Neuronal stem cell (in vitro differentiated cells): ENCODE data around the gene PLXDC2.

Source experiments
- DNase-seq: peaks from one replicate; pipeline ENCODE4 v3.0.0-alpha.2; 2013; ENCODE audit warnings: low spot score
- H2AFZ ChIP-seq: one replicate; pipeline ENCODE4 v1.6.1; 2013; ENCODE audit warnings: mild to moderate bottlenecking, low read length, inconsistent platforms
- H2AK5ac ChIP-seq: 2 replicates; pipeline ENCODE4 v1.6.1; 2013; ENCODE audit warnings: low read depth, mild to moderate bottlenecking, inconsistent platforms, low read length, moderate library complexity, mixed read lengths
- H2BK120ac ChIP-seq: 2 replicates; pipeline ENCODE4 v1.6.1; 2013; ENCODE audit warnings: low read depth, mild to moderate bottlenecking, inconsistent platforms, low read length, moderate library complexity, mixed read lengths
- H2BK12ac ChIP-seq: one replicate; pipeline ENCODE4 v1.6.1; 2013; ENCODE audit warnings: low read length, inconsistent platforms
- H2BK15ac ChIP-seq: 2 replicates; pipeline ENCODE4 v1.6.1; 2013; ENCODE audit warnings: mild to moderate bottlenecking, low read length, inconsistent platforms, mixed read lengths
- H2BK5ac ChIP-seq: one replicate; pipeline ENCODE4 v1.6.1; 2013; ENCODE audit warnings: inconsistent platforms, mild to moderate bottlenecking, low read length, moderate library complexity
- H3K14ac ChIP-seq: one replicate; pipeline ENCODE4 v1.6.1; 2013; ENCODE audit warnings: low read length, inconsistent platforms
- H3K18ac ChIP-seq: 2 replicates; pipeline ENCODE4 v1.6.1; 2013; ENCODE audit warnings: low read length, inconsistent platforms
- H3K23ac ChIP-seq: 2 replicates; pipeline ENCODE4 v1.6.1; 2013; ENCODE audit warnings: low read depth, mild to moderate bottlenecking, mixed read lengths, low read length, inconsistent platforms; ENCODE audit not compliant: poor library complexity
- H3K27ac ChIP-seq: replicated peaks from 3 replicates; pipeline ENCODE4 v1.5.1; 2013; ENCODE audit warnings: low read length, inconsistent platforms
- H3K27me3 ChIP-seq, 3 experiments: 2 replicates each; pipeline ENCODE4 v1.6.1; 2013; ENCODE audit warnings: low read length in 3 of 3, mild to moderate bottlenecking in 2 of 3, inconsistent platforms in 1 of 3, low read depth in 1 of 3, mixed read lengths in 1 of 3, moderate library complexity in 1 of 3; ENCODE audit not compliant: control insufficient read depth in 3 of 3, insufficient read depth in 3 of 3
- H3K36me3 ChIP-seq, 2 donors: replicated peaks in 1 of 2; 2 replicates each; pipeline ENCODE4 v1.6.1; 2013; ENCODE audit warnings: low read length in 2 of 2; ENCODE audit not compliant: control insufficient read depth in 2 of 2, insufficient read depth in 2 of 2
- H3K4ac ChIP-seq: 2 replicates; pipeline ENCODE4 v1.6.1; 2013; ENCODE audit warnings: inconsistent platforms, mild to moderate bottlenecking, low read length, moderate library complexity
- H3K4me1 ChIP-seq, 2 donors: 1 replicate in 1 of 2; 2 replicates in 1 of 2; pipeline ENCODE4 v1.6.1; 2013; ENCODE audit warnings: low read length in 2 of 2, low read depth in 1 of 2; ENCODE audit not compliant: control insufficient read depth in 2 of 2, insufficient read depth in 1 of 2
- H3K4me2 ChIP-seq: one replicate; pipeline ENCODE4 v1.6.1; 2013; ENCODE audit warnings: mild to moderate bottlenecking, low read length, inconsistent platforms; ENCODE audit not compliant: insufficient read depth, poor library complexity, severe bottlenecking
- H3K4me3 ChIP-seq, 2 donors: 2 replicates each; pipeline ENCODE4 v1.5.1; 2013; ENCODE audit warnings: low read length in 2 of 2, mild to moderate bottlenecking in 2 of 2, inconsistent platforms in 1 of 2, moderate library complexity in 1 of 2
- H3K79me1 ChIP-seq: one replicate; pipeline ENCODE4 v1.6.1; 2013; ENCODE audit warnings: low read depth, mild to moderate bottlenecking, inconsistent platforms, low read length, moderate library complexity
- H3K9ac ChIP-seq: one replicate; pipeline ENCODE4 v1.6.1; 2013; ENCODE audit warnings: mild to moderate bottlenecking, low read depth, low read length, inconsistent platforms; ENCODE audit not compliant: poor library complexity
- H3K9me3 ChIP-seq, 2 donors: replicated peaks in 1 of 2; 2 replicates each; pipeline versions ENCODE3 to v1.6.1; 2013; ENCODE audit warnings: low read length in 2 of 2, mild to moderate bottlenecking in 2 of 2, inconsistent platforms in 1 of 2, low read depth in 1 of 2, mixed read lengths in 1 of 2, moderate library complexity in 1 of 2; ENCODE audit not compliant: control insufficient read depth in 2 of 2, insufficient read depth in 1 of 2
- H4K8ac ChIP-seq: one replicate; pipeline ENCODE4 v1.6.1; 2013; ENCODE audit warnings: low read depth, mild to moderate bottlenecking, inconsistent platforms, low read length, moderate library complexity
- H4K91ac ChIP-seq: one replicate; pipeline ENCODE4 v1.6.1; 2013; ENCODE audit warnings: low read length, low read depth, mild to moderate bottlenecking, inconsistent platforms; ENCODE audit not compliant: poor library complexity
- WGBS, 2 donors: extraction: QIAGEN DNeasy Blood & Tissue Kit; methylation state at CpG; one replicate each; pipeline ENCODE4 v1.1.7; 2013; ENCODE audit warnings: missing lambda C conversion rate in 2 of 2, mixed read lengths in 1 of 2; ENCODE audit not compliant: insufficient read length in 2 of 2, insufficient replicate concordance in 1 of 2; ENCODE audit errors: extremely low coverage in 2 of 2; 5-methylcytosine and 5-hydroxymethylcytosine counted together

Gene PLXDC2

DNA sequence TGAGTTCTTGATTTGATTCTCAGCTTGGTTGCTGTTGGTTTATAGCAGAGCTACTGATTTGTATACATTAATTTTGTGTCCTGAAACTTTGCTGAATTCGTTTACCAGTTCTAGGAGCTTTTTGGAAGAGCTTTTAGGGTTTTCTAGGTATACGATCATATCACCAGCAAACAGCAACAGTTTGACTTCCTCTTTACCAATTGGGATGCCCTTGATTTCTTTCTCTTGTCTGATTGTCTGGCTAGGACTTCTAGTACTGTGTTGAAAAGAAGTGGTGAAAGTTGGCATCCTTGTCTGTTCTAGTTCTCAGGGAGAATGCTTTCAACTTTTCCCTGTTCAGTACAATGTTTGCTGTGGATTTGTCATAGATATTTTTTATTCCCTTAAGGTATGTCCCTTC is 86.2 kb downstream of the PLXDC2 start:
- no peak overlapping the region for H3K27ac ChIP-seq
- no peak overlapping the region for H3K14ac ChIP-seq
- no peak overlapping the region for H2AK5ac ChIP-seq
- H2BK12ac ChIP-seq = no peak overlapping the region
- H3K9ac ChIP-seq = no peak overlapping the region
- no peaks in the 10 kb centered on the region for H3K27me3 ChIP-seq
- peaks cover 7% of the 10 kb centered on the region for H3K79me1 ChIP-seq
- H3K4me1 ChIP-seq = peaks cover 6 to 7% of the 10 kb centered on the region in 2 donors
- no peak overlapping the region for H4K91ac ChIP-seq
- no peak overlapping the region for H2BK5ac ChIP-seq
- no peak overlapping the region for H4K8ac ChIP-seq
- no peak overlapping the region for H3K18ac ChIP-seq
- no peaks in the 10 kb centered on the region for H3K9me3 ChIP-seq
- DNase-seq = no peak
- no peaks in the 10 kb centered on the region for H3K36me3 ChIP-seq
- WGBS, 2 donors = no CpG with 5 or more reads among the region's 2 CpGs
- no peak overlapping the region for H2AFZ ChIP-seq
- no peak overlapping the region for H3K4me2 ChIP-seq
- no peak overlapping the region for H3K4me3 ChIP-seq
- H3K4ac ChIP-seq = no peak overlapping the region
- no peak overlapping the region for H2BK120ac ChIP-seq
- no peak overlapping the region for H2BK15ac ChIP-seq
- no peak overlapping the region for H3K23ac ChIP-seq

DNA sequence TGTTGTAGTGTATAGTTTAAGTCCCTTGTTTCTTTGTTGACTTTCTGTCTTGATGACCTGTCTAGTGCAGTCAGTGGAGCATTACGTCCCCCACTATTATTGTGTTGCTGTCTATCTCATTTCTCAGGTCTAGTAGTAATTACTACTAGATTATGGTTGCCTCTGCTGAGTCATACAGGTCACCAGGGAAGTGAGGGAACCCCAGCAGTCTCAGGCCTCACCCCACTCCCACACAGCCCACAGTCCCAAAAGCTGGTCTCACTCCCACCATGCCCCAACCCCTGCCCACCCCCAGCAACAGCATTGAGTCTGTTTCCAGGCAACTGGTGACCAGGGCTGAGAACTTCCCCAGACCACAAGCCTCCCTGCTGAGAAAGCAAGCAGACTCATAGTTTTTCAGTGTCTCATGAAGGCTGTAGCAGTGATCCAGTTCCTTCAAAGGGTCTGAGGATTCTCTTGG is 88.0 kb downstream of the PLXDC2 start:
- Histone ChIP-seq H3K18ac (peak overlapping the region; percentile 52), H2BK12ac (no peak overlapping the region), H2AK5ac (peak overlapping the region; percentile 43), H3K27me3 (no peaks in the 10 kb centered on the region), H2AFZ (no peak overlapping the region), H3K27ac (no peak overlapping the region), H3K79me1 (peaks cover 7% of the 10 kb centered on the region), H3K9me3 (no peaks in the 10 kb centered on the region), H3K4me3 (no peak overlapping the region), H3K23ac (no peak overlapping the region), H3K14ac (no peak overlapping the region), H3K36me3 (no peaks in the 10 kb centered on the region), H2BK5ac (no peak overlapping the region), H4K8ac (no peak overlapping the region), H3K4ac (no peak overlapping the region), H3K4me2 (no peak overlapping the region), H3K4me1 (peaks cover 6 to 7% of the 10 kb centered on the region in 2 donors), H3K9ac (no peak overlapping the region), H4K91ac (no peak overlapping the region), H2BK15ac (no peak overlapping the region), H2BK120ac (no peak overlapping the region)
- no CpG with 5 or more reads among the region's 1 CpG for WGBS, 2 donors
- DNase-seq = no peak

GRCh38 chr10:19906108-19906791 is 90.0 kb downstream of the PLXDC2 start:
- no peak overlapping the region for H2BK12ac ChIP-seq
- no peak overlapping the region for H3K27ac ChIP-seq
- no peak overlapping the region for H2BK5ac ChIP-seq
- H3K4me1 ChIP-seq = peaks cover 6 to 7% of the 10 kb centered on the region in 2 donors
- H3K4me3 ChIP-seq = no peak overlapping the region
- H2BK120ac ChIP-seq = no peak overlapping the region
- no peak overlapping the region for H2AFZ ChIP-seq
- no peak overlapping the region for H3K4ac ChIP-seq
- no peaks in the 10 kb centered on the region for H3K36me3 ChIP-seq
- no peak overlapping the region for H4K8ac ChIP-seq
- H4K91ac ChIP-seq = no peak overlapping the region
- no peaks in the 10 kb centered on the region for H3K27me3 ChIP-seq
- H3K23ac ChIP-seq = no peak overlapping the region
- DNase-seq = no peak
- WGBS, 2 donors = no CpG with 5 or more reads among the region's 5 CpGs
- no peak overlapping the region for H2AK5ac ChIP-seq
- H2BK15ac ChIP-seq = no peak overlapping the region
- H3K18ac ChIP-seq = no peak overlapping the region
- H3K14ac ChIP-seq = no peak overlapping the region
- no peaks in the 10 kb centered on the region for H3K9me3 ChIP-seq
- H3K9ac ChIP-seq = no peak overlapping the region
- no peak overlapping the region for H3K4me2 ChIP-seq
- peaks cover 7% of the 10 kb centered on the region for H3K79me1 ChIP-seq

DNA sequence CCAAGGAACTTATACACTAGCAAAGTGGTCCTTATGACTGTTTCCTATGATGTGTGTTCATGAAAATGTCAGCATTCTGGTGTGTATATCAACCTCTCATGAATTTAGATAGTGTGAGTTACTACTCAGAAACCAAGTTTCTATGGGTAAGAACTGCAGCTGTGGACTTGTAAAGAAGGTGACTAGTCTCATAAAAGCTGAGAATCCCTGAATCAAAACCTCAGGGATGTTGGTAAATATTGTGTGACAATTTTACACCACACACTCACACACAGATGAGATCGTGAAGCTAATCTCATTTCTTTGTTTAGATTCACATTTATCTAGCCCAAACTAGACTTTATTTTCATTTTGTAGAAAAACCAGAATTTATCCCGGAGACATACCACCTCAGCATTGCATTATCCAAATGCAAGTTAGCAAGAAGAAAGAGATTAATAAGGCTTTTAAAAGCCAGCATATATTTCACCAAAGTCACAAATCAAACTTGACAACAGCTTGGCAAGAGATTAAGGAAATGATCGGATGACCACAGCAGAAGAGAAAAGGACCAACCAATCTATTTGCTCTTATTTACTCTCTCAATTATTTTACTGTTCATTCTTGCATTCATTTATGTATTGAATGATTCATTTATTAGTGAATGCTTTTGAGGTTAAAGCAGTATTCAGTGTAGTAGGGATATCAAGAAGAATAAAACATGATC is 92.9 kb downstream of the PLXDC2 start:
- no peak overlapping the region for H2BK15ac ChIP-seq
- H4K8ac ChIP-seq = no peak overlapping the region
- no peak for DNase-seq
- peaks cover 4 to 7% of the 10 kb centered on the region in 2 donors for H3K4me1 ChIP-seq
- no peak overlapping the region for H2BK120ac ChIP-seq
- no peak overlapping the region for H4K91ac ChIP-seq
- no peak overlapping the region for H3K27ac ChIP-seq
- no peak overlapping the region for H3K23ac ChIP-seq
- no CpG with 5 or more reads among the region's 3 CpGs for WGBS, 2 donors
- no peak overlapping the region for H3K4me2 ChIP-seq
- no peak overlapping the region for H2BK5ac ChIP-seq
- H3K9me3 ChIP-seq = no peaks in the 10 kb centered on the region
- no peak overlapping the region for H3K14ac ChIP-seq
- H2AFZ ChIP-seq = no peak overlapping the region
- H3K18ac ChIP-seq = no peak overlapping the region
- no peak overlapping the region for H3K4me3 ChIP-seq
- no peaks in the 10 kb centered on the region for H3K36me3 ChIP-seq
- no peak overlapping the region for H2BK12ac ChIP-seq
- H3K9ac ChIP-seq = no peak overlapping the region
- H2AK5ac ChIP-seq = no peak overlapping the region
- H3K27me3 ChIP-seq = no peaks in the 10 kb centered on the region
- H3K79me1 ChIP-seq = peaks cover 6% of the 10 kb centered on the region
- no peak overlapping the region for H3K4ac ChIP-seq
